Stimulated activated CD8-positive, alpha-beta memory T cell treated with anti-CD3 and anti-CD28 coated beads, Interleukin-15, amount 100 ng/mL, for 4 hours (primary cell): ENCODE data around the gene CUBN.

Experiments
- DNase-seq, 2 donors: peaks; one replicate each; pipeline ENCODE4 v3.0.0-alpha.2; 2020; ENCODE audit warnings: low read depth in 2 of 2

Gene CUBN

GRCh38 chr10:17129741-17130140 lies at the start of gene CUBN:
Gene CUBN (minus strand): TSS chr10:17129811. CDS start chr10:17129765, 46 bp downstream.
- DNase-seq, result no peak

DNA sequence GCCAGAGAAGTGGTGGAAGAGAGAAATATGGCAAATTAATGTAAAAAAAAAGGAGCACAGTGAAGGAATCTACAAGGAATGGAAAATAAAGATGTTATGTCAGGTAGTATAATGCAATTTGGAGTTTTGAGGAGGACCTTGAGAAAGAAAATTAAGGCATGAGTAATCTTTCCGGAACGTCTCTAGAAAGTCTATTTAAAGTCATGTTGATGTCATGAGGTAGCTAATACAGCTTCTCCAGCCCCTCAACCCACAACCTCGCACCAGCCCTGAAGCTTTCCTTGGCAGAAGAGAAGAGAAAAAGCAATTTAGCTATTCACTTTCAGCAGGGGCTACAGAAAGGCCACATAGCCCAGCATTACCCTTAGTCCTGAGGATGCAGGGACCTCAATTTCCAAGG lies 49.4 kb upstream of the CUBN start:
- no peak for DNase-seq

- DNase-seq, result no peak
Measured at GRCh38 chr10:17178006-17178405, 48.4 kb upstream of the CUBN start.

DNA sequence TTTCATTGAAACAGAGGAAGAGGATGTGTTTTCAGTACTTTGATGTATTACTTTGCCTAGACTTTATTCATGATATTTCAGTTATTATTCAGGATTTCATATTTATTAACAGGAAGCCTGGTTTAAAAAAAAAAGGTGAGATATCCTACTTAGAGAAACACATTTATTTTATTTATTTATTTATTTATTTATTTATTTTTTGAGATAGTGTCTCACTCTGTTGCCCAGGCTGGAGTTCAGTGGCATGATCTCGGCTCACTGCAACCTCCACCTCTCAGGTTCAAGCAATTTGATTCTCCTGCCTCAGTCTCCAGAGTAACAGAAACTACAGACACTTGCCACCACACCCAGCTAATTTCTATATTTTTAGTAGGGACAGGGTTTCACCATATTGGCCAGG lies 47.4 kb upstream of the CUBN start:
- DNase-seq, result no peak

GRCh38 chr10:17176091-17176490 lies 46.5 kb upstream of the CUBN start:
- DNase-seq, result no peak

DNA sequence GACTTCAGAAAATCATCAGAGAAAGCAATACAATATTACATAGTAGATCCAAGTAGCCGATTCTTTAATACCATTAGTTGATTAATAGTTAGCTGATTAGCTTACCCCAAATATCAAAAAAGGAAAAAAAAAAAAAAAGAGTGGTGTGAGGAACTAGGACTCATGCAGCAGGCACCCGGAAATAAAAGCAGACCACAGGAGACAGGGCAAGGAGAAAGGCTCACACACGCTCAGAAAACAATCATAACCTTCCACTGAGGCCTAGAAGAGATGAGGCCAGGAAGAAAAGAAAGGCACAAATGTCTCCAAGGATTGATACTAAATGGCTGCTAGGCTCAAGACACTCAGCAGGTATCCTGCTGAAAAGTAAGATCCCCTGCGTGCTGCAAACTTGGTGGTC lies 45.9 kb upstream of the CUBN start:
- DNase-seq, result no peak

DNA sequence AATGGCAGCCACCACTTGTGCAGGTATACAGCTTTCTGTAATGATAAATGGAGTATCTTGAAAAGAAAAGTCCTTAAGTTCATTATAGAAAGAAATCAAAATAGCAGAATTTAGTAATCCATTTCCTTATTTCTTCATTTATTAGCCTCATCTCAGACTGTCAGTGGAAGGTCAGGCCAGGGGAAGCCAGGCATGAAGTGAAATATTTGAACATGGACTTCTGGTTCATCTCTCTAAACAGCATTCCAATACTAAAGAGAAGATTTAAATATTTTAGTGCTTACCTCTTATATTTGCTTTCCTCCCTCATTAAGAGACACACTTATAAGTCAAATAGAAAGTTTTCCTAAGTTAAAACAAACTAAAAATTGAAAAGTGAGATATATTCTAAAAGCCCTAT lies 45.0 kb upstream of the CUBN start:
- no peak for DNase-seq

DNA sequence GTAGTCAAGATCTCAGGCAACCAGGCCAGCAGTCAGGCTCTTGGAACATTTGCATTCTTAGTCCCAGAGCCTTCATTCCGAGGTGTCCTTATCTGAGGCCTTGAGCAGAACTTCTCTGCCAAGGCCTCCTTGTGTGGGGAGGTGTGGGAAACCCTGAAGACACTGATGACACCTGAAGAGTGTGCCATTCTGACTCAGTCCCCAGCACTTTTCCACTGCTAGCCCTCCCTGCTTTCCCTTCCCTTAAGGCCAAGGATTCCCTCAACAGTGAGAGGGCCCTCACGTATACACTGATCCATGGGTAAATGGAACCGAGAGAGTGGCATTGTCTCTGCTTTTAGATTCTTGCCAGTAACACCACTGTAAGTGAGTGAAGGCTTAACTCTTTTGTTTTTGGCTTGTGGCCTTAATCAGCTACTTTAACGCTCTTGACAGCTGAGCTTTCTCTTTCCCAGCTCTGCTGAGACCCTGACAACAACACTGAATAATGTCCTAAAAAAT lies 41.6 kb upstream of the CUBN start:
- DNase-seq, result no peak

GRCh38 chr10:17169803-17170202 lies 40.2 kb upstream of the CUBN start:
- no peak for DNase-seq

GRCh38 chr10:17166699-17167098 lies 37.1 kb upstream of the CUBN start:
- no peak for DNase-seq

GRCh38 chr10:17162828-17163227 lies 33.2 kb upstream of the CUBN start:
- DNase-seq, result no peak

GRCh38 chr10:17161775-17162174 lies 32.2 kb upstream of the CUBN start:
- DNase-seq, result no peak

- no peak for DNase-seq
Measured at GRCh38 chr10:17157024-17157423, 27.4 kb upstream of the CUBN start.

DNA sequence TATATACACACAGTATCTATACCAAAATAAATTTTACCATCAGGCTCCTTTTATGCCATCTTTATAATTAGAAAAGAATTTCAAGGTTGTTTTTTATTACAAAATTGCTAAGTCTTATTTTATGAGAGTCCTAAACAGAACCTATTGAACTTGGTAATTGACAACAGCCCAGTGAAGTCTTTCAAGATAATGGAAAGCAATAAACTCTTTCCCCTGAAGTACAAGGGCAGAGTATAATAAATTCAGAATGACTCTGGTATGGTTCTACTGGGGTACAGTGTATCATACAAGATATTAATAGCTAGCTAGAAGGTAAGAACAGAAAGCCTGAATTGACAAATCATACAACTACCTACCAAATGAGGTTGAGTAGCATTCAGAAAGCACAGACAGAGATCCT lies 26.2 kb upstream of the CUBN start:
- no peak for DNase-seq

DNA sequence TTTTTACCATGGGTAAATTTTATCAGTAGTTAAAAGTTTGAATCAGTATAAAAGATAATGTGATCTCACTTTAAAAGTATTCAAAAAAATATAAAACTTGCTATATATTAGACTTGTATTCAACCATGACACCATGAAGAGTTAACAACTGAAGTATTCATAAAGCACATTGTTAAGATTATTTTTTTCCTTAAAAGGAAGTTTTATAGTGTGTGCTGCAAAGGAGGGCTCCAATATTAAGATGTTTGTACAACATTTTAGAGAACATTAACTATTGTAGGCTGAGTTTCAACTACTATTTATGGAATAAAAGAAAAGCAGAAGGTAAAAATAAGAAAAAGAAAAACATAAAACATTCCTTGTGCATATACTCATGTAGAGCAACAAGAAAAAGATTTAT lies 24.5 kb upstream of the CUBN start:
- no peak for DNase-seq

- no peak for DNase-seq
Measured at GRCh38 chr10:17153321-17153720, 23.7 kb upstream of the CUBN start.

- DNase-seq, result no peak
Measured at GRCh38 chr10:17151716-17152115, 22.1 kb upstream of the CUBN start.

DNA sequence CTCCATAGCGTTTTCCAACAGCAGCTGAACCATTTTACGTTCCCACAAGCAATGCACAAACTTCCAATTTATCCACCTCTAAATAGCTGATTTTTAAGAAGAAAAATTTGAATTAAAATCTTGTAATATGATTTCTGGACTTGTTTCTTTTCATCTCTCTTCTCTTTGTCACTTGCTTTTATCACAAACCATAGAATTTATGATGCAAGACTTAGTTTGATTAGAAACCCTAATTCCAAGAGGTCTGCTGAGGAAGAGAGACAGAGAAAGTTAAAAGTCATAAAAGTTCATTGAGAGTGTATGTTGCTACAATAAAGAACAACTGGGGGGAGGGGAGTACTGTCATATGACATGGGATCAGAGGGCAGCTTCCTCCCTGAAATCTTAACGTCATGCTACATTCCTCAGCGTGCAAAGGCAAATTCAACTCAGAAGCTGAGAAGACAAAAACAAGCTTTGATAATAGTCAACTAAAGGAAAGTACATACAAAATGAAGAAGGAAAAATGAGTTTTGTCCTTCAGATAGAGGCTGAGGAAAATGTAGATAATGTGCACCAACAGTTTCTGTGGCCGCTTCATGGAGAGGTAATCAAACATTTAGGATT lies 18.4 kb upstream of the CUBN start:
- DNase-seq, result no peak

GRCh38 chr10:17146892-17147291 lies 17.3 kb upstream of the CUBN start:
- DNase-seq, result no peak

DNA sequence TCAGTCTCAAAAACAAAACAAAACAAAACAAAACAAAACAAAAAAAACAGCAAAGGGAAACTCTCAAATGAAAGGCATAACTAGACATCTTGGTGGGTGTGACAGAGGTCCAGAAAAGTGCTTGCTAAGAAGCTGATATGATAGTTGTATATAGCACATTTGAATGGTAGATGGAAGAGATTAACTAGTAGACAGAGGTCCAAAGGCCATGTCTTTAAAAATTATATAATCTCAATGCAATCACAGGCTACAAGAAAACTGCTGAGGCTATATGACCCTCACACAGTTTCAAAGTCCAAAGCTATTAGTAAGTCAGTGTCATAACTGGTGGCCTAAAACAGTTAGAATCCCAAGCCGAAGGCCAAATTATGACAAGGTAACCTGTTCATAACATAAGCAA lies 15.6 kb upstream of the CUBN start:
- no peak for DNase-seq

GRCh38 chr10:17144757-17145156 lies 15.1 kb upstream of the CUBN start:
- peak in 1 of 2 donors; percentile 3 for DNase-seq

DNA sequence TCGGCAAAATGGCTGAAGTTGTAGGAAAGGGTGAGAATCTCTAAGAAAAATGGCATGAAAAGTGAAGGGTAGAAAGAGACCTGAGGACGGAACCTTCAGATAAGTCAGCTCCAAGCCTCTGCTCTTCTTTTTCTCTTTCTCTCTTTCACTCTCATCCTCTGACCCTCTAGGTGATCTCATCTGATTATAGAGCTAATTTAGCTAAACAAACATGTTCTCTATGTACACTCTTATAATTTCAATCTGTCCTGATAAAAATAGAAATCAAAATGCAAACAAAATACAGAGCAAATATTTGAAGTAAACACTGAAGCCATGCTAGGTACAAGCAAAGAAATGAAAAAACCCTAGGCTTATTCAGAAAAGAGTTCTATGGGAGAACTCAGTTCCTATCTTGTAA lies 14.4 kb upstream of the CUBN start:
- no peak for DNase-seq

GRCh38 chr10:17143055-17143690 lies 13.6 kb upstream of the CUBN start:
- DNase-seq, result no peak
